GM19467 (cell line): Measurements from ENCODE around the gene PTPRK.

Experiments used
- ATAC-seq: cut with Tn5 transposase; IDR thresholded peaks from one replicate; pipeline ENCODE4 v1.9.1; 2021; ENCODE audit warnings: mild to moderate bottlenecking, moderate library complexity; ENCODE audit not compliant: unreplicated experiment

Gene PTPRK

DNA sequence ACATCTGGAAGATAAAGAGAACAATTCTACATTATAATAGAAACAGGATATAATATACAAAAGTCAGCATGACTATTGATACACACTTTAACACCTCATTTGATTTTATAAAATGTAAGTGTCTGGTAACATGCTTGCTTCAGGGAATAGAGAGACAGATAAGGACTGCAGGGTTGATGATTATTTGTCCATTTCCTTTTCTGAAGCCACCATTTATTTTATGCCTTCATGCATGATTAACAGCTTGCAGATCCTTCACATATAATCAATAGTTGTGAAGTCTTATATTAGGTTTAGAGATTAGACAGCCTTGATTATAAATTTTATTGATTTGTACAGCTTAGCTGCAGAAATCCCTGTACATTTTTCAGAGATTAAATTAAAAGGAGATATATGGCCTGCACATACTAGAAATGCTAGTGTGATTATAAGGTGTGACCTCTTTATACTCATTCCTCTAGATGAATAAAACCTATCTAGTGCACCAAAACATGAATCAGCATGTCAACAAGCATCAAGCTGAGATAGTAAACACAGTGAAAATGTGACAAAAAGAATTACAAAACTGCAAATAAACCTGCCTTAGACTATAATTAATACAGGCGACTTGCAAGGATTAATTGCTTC, 420.7 kb downstream of the PTPRK start:
- ATAC-seq, result no peak

DNA sequence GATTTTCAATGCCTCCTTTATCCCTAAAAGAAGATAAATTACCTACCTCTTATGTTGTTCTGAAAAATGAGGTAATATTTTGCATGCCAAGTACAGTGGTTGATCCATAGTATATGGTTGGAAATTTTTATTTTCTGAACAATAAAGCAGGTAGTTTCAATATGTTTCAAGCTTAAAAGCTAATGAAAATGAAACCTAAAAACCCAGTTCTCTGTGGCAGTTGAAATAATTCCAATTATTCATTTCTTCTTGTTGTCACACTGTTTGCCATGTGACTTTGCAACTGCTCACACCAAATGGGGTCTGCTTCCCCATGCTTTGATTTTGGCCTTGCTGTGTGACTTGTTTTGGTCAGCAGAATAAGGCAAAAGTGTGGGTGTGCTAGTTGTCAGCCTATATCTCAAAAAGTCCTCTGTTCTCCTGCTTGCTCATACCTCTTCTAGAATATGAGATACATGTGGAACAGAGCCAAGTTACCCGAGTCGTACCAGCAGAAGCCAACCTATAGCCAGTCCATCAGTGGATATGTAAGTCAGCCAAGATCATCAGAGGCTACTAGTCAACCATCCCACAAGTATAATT, 422.3 kb downstream of the PTPRK start:
- ATAC-seq, result no peak

DNA sequence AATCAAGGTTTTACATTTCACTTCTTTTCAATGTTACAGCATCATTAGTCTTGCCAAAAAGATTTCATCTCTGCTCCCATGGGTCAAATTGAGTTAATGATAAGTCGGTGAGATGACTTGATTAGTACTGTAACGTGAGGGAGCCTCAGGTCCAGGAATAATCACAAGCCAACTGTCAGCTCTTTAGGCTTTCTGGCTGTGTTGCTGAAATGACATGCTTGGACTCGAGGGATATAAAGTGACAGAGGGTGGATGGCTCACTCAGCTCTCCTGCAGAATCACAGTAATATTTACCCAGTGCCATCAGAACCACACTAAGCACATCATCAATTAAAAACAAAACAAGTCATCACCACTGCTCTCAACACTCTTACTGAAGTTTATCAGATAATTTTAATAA, 423.4 kb downstream of the PTPRK start:
- no peak for ATAC-seq

DNA sequence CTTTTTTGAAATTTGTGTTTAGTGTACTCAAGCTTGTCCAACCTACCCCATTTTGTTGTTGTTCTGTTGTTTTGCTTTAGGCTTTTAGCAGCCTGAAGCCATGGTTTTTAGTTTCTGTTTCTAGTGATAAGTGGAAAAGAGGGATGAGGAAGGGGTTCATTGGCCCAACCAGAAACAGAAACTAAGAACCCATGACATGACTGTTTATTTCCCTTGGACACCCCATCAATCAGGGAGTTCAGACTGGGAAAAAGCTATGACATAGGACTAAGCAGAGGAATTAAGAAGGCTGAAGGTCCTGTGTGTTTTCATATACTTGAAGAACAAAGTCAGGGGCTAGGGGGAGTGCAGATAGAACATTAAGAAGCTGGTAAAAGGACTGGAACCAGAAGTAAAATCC, 425.0 kb downstream of the PTPRK start:
- no peak for ATAC-seq

DNA sequence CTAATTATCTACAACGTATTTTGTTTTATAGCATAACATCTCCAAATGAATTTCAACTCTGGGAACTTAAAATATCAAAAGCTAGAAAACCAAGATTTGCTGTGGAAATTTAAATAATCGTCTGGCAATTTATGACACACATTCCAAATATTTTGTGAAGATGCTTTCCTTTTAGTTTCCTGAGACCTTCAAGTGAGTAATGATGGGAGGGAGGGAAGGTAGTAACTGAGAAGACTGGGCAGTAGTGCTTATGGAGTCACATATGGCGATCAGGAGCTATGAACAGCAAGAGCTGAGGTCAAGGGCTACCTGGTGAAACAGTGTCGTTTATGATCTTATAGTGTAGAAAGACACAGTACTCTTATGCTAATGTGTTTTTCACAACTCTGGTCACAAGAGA, 441.4 kb downstream of the PTPRK start:
- ATAC-seq, result no peak

DNA sequence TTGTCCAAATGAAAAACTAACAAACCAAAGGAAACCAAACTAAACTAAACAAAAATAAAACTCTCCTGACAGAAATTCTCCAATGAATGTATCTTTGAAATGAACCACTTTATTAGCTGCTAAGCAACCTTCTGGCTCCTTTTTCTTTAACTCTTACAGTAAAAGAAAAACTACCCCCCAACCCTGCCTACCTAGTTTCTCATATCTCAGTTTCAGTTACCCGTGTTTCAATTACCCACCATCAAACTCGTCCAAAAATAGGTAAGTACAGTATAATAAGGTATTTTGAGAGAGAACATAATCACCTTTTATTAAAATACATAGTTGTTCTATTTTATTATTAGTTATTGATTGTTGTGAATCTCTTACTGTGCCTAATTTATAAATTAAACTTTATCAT, 442.1 kb downstream of the PTPRK start:
- no peak for ATAC-seq

DNA sequence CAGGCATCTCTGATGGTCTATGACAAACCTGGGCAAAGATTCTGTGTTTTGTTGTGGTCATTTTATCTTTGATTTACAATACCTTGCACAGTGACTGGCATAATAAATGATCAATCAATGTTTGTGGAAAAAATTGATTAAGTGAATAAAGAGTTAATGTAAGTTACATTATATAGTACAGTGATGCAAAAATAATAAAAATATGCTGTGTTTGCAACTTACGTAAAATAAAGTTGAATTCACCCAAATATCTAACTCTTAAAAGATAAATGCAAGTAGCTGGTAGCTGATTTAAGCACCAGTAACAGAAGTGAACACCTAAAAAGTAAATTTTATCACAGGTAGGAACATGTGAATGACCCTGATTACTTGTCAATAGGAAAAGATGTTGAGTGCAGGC, 443.6 kb downstream of the PTPRK start:
- no peak for ATAC-seq

DNA sequence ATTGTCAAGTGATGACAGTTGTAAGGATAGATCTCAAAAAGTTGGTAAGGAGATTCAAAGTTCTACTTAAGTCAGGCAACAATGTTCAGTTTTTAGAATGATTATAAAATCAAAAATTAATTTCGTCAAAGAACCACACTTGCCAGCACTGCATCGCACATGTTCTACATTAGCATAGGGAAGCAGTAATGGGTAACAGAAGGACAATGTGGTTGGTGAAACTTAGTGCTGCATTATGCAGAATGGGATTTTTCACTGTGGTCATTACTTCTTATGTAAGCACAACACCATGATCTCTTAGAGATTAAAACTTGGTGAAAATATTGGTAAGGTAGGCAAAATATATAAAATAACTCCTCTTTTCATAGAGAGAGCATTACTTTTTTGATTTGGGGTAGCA, 445.8 kb downstream of the PTPRK start:
- ATAC-seq, result no peak

DNA sequence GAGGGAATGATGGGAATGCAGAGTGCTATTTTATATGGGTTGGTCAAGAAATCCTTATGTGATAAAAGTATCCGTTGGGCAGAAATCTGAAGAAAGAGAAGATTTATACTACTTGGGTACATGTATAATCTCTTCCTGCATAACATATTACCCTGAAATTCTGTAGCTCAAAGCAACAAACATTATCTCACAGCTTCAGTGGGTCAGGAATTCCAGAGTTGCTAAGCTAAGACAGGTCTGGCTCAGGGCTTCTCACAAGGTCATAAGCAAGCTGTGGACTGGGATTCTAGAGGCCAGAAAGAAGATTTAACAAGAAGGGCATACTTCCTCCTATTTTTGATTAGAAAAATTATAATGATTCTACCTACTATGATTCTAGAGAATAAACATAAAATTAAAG, 447.0 kb downstream of the PTPRK start:
- no peak for ATAC-seq

DNA sequence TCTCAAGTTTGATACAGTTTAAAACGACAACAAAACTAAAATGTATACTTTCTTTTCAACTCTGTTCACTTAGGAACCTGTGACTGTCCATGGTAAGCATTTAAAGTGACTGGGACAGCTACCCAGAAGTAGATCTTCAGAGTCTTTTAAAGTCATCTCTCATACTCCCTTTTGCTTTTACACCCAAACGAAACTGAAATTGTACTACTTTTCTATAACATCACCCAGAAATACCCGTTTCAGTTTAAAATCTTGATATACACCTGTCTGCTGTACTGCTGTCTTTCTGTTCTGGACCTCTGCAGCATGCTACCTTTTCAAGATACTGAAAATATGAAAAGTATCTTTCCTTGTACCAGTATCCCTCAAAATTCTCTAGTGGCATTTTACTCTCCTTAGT, 449.2 kb downstream of the PTPRK start:
- peak; percentile 58 for ATAC-seq

DNA sequence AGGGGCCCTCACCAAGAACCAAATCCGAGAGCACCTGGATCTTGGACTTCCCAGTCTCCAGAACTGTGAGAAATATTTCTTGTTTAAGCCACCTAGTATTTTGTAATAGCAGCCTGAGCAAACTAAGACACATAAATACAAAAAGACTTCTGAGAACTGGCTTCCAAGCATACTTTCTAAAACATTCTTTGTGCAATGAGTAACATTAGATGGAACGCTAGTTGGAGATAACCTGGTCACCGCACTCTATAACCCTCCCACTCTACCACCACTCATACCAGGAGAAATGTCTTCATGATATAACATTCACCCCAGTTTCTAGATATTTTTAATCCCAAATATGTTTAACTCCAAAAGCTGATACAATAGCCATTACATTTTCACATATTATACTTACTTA, 450.0 kb downstream of the PTPRK start:
- ATAC-seq, result no peak

DNA sequence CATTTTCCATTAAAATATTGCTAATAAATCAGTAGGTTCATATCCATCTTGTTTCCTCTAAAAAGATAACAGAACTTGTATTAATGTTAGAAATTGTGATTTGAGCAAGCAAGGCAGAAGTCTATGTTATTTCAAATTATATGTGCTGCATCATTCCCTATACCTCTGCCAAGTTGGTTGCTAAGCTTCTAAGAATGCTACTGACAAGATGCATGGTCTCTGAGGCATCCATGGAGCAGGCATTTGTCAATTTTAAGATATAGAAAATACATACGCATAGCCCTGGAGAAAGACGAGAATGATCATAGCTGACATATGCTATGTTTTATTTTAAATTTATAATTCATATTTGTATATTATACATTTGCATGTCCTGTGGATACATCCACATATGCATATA, 451.2 kb downstream of the PTPRK start:
- no peak for ATAC-seq

DNA sequence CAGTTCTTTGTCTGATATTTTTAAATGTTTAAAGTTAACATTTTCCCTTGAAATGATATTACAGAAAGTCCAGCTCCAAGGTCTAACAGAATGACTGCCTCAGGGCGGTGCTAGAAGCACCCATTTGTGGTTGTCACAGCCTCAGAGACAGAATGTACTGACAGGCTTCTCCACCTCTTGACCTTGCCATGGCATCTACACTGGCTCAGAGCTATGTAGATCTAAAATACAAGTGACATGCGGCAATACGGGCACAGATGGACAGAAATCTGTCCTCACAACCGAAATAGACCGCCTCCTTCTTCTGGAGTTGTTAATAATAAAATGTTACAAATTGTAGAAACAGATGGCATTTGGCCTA, 452.3 kb downstream of the PTPRK start:
- no peak for ATAC-seq

DNA sequence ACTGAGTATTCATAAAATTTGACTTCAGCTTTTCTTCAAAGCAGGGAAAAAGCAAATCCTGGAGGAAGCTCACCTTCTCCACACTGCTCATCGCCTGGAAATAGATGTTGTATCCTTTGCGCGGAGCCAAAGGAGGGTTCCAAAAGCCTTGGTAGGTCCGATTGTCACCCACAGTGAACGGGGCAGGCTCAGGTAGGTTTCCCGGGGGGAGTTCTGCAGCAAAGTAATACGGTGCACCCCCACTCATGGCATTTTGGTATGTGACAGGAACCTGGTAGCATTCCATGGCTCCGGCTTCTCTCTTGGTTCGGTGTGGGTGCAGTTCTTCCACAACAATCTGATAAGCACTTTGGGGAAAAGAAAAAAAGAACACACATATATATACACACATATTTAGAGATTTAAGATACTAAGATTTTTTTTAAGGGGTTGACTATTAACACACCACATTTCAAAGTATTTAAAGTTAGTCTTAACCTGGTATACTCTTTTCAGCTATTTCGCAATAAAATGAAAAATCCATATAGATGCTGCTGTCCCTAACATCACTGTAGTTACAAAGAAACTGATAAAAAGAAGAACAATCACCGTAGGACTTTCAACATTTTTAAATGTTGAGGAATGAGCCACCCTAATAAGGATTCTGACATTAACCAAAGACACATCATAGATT, 452.8 kb downstream of the PTPRK start:
- no peak for ATAC-seq

DNA sequence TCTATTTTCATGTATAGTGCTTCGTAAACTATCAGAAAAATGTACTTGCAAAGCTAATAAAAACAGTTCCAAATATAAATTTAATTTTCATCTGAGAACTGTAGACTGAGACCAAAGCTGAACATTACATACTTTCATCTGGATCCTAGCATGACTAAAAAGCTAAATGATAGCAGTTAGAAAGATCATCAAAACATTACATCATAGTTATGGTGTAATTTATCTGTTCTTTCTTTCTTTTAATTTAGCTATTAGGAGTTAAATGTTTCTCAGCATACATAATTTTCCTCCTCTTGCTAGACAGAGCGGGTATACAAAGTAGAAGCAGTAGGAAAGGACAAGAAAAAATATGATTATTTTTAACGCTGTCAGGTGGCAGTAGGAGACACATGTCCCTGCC, 455.3 kb downstream of the PTPRK start:
- ATAC-seq, result no peak

DNA sequence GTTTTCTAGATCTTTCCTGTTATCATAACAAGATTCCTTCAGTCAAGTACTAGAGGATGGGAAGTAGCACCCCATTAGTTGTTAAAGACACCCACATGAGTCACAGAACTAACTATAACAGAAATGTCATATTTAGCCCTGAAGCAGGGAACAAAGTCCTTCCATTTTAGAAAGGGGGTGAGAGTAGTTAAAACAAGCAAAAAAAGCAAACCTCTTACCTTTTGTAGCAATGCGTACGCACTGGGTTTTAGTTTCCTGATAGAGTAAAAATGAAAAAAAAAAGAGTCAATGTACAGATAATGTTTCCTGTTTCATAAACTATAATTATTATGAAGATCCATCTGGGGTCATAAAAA, 455.9 kb downstream of the PTPRK start:
- no peak for ATAC-seq

DNA sequence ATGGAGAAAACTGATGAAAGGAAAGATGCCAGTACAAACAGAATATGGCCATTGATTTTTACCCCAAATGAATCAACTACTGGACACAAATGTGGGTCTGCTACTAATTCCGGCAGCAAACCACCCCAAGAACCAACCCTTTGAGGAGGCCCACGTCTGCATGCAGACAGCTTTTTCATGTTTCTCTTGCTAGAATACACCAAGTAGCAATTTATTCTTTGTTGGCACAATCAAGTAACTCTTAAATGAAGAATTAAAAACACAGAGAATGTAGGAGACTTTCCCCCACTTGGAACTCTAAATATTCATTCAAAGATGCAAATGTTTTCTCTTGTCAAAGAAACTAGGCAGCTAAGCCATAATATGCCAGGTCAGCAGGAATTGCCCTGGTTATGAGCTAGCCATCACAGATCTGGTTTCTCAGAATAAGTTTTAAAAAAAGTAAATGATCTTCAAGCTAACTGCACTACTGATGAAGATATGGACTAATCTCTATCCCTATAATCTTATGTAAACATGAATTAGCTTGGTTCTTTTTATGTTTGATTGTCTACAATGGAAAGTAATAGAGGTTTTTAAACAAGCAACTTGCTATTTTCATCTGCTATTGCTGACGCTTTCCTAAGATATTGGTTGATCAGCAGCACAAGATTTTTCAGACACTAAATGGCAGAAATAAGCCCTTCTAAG, 456.4 kb downstream of the PTPRK start:
- no peak for ATAC-seq

DNA sequence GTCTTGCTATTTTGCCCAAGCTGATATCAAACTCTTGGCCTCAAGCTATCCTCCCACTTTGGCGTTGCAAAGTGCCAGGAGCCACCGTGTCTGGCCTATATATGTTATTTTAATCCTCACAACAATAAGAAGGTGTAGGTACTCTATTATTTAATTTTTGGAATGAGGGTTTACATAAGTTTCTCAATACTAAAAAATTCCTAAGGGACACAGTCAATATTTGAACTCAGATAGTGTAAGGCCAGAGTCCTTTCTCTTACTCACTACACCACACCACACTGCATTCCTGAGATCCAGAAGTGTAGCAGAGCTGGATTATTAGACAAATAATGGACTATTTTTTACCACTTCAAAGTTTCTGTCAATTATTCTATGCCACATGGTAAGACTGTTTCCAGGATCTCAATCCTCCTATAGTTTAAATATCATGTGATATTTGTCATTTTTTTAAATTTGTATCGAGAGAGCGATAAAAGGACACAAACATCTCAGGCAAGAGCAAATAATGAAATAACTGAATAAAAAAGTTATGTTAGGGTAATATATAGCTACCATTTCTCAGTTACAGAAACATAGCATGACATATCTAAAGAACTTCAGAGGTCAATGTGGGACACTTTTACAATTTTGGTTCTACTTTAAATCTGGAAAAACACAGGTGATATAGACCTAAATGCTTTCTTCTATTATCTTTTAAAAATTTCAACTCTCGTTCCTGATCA, 457.4 kb downstream of the PTPRK start:
- no peak for ATAC-seq

DNA sequence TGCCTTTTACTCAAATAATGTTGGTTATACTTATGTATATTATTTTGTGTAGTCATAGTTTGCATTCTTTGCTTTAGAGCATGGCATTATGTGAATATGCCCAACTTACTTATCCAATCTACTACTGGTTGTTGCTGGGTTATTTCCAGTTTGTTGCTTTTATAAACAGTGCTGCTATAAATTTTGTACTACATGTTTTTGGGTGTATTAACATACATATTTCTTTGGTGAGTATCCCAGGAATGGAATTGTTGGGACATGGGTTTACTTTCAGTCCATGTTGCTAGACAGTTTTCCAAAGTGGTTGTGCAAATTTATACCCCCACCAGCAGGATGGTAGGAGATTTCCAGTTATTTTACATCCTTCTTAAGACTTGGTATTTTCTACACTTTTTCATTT, 462.5 kb downstream of the PTPRK start:
- ATAC-seq, result no peak

DNA sequence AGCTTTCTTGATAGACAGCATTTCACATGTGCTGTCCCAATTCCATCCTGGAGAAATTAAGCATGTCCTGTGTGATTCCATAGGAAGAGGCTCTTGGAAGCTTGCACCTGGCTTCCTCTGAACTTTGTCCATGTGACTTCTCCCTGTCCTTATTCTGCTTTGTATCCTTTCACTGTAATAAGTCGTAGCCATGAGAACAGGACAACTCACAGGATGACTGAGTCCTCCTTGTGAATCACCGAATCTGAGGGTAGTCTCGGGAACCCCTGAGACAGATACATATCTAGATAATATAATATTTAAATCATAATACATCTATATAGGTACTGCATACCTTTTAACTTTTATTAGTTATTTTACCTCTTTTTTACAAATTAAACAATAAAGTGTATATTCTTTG, 462.9 kb downstream of the PTPRK start:
- ATAC-seq, result no peak

DNA sequence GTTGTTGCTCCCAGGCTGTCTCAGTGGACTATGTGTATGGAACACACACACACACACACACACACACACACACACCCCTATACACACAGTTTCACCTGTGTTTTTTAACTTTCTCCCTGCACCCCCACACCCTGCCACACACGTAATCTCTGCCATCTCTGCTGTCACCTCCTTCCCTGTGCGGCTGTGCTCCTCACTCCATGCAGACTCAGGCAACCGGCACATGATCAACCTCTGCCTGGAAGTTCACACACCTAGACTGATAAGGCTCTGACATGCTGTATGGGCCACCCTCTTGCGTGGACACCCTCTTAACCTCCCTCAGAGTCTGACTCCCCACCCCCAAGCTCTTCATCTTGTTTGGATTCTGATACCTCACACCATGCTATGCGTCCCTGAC, 467.3 kb downstream of the PTPRK start:
- no peak for ATAC-seq

DNA sequence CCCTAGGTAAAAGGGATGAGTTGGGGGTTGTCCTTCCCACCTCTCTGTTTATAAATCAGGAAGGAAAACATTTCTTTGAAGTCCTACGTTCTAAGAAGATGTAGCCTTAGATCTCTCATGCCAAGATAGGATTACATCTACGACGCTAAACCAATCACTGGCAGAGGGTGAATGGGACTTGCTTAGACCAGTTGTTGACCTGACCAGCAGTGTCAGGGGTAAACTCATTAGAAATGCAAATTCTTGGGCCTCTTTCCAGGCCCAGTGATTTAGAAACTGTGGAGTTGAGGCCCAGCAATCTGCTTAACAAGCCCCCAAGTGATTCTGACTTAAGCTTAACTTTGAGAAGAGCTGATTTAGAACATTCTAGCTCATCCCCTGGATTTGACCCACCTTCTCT, 472.4 kb downstream of the PTPRK start:
- no peak for ATAC-seq
